SIG-M5 treated with dmso at 0.1 percent for 504 hours (cell line): ENCODE data around the gene ZNF148.

ENCODE experiments used
- DNase-seq: peaks from one replicate; lab custom pipeline; 2025; ENCODE audit not compliant: unreplicated experiment; lab: John Stamatoyannopoulos, UW

The ZNF148 gene

GRCh38 chr3:125289429-125289981 lies 85.6 kb downstream of the ZNF148 start:
- peak; percentile 5 for DNase-seq

- no peak for DNase-seq
Measured at GRCh38 chr3:125287248-125287647, 87.9 kb downstream of the ZNF148 start.

GRCh38 chr3:125281381-125281780 lies 93.7 kb downstream of the ZNF148 start:
- DNase-seq = no peak

- no peak for DNase-seq
Measured at GRCh38 chr3:125280668-125281361, 94.3 kb downstream of the ZNF148 start.

GRCh38 chr3:125278155-125278554 lies 97.0 kb downstream of the ZNF148 start:
- no peak for DNase-seq

- DNase-seq = no peak
Measured at GRCh38 chr3:125271127-125271526, 104.0 kb downstream of the ZNF148 start.

- no peak for DNase-seq
Measured at GRCh38 chr3:125267460-125267859, 107.7 kb downstream of the ZNF148 start.

- DNase-seq = no peak
Measured at GRCh38 chr3:125266971-125267370, 108.2 kb downstream of the ZNF148 start.

- no peak for DNase-seq
Measured at GRCh38 chr3:125262161-125262560, 113.0 kb downstream of the ZNF148 start.

- no peak for DNase-seq
Measured at GRCh38 chr3:125261031-125261430, 114.1 kb downstream of the ZNF148 start.

GRCh38 chr3:125260158-125260557 lies 115.0 kb downstream of the ZNF148 start:
- DNase-seq = no peak

GRCh38 chr3:125257536-125257935 lies 117.6 kb downstream of the ZNF148 start:
- peak; percentile 92 for DNase-seq

- no peak for DNase-seq
Measured at GRCh38 chr3:125256675-125257074, 118.5 kb downstream of the ZNF148 start.

GRCh38 chr3:125250973-125251372 lies 124.2 kb downstream of the ZNF148 start:
- no peak for DNase-seq

GRCh38 chr3:125246237-125246636 lies 128.9 kb downstream of the ZNF148 start:
- DNase-seq = no peak

GRCh38 chr3:125245521-125245920 lies 129.6 kb downstream of the ZNF148 start:
- no peak for DNase-seq

GRCh38 chr3:125240496-125240895 lies 134.6 kb downstream of the ZNF148 start:
- no peak for DNase-seq

GRCh38 chr3:125239266-125239665 lies 135.9 kb downstream of the ZNF148 start:
- no peak for DNase-seq

- DNase-seq = no peak
Measured at GRCh38 chr3:125238759-125239158, 136.4 kb downstream of the ZNF148 start.

GRCh38 chr3:125236331-125236903 lies 138.7 kb downstream of the ZNF148 start:
- no peak for DNase-seq

- no peak for DNase-seq
Measured at GRCh38 chr3:125234831-125235230, 140.3 kb downstream of the ZNF148 start.

GRCh38 chr3:125232401-125232800 lies 142.7 kb downstream of the ZNF148 start:
- no peak for DNase-seq

GRCh38 chr3:125231895-125232294 lies 143.2 kb downstream of the ZNF148 start:
- no peak for DNase-seq
